NCI-H82 treated with DMSO at 0.1 percent for 48 hours (cell line): Measurements from ENCODE around the gene ACTL7B.

Experiments
- DNase-seq: peaks from one replicate; lab custom pipeline; 2025; ENCODE audit not compliant: unreplicated experiment; lab: John Stamatoyannopoulos, UW

Gene ACTL7B

DNA sequence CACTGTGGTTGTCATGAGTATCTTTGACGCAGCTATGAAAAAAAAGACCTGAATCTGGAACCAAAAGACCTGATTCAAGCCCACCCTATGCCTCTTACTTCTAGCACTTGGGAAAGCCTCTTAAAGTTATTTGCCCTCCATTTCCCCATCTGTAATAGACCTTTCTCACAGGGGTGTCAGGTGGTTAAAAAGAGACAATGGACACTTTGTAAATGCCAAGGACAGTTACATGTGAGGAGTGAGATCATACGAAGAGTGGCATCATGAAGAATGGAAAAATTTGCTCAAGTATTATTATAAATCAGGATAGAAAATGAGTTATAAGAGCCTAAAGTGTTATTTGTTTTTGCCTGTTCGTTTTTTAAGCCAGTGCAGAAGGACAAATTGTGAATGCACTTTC, 46.5 kb downstream of the ACTL7B start:
- no peak for DNase-seq
